K562 (cell line): ENCODE data around the gene RGS17. TPM values are rescaled to one million over a fixed set of nuclear protein-coding genes. Genes with fewer than 3 reads are reported as not detected.
A peak's percentile ranks its signal among the peaks of the same experiment; 100 is the strongest.

ENCODE experiments used
- CTCF ChIP-seq, 3 experiments: IDR thresholded peaks in 2 of 3; conservative IDR thresholded peaks in 1 of 3; 2 replicates each; pipeline ENCODE4 v1.5.1; 2011 to 2012; ENCODE audit warnings: low read length in 3 of 3, mild to moderate bottlenecking in 3 of 3, control low read depth in 2 of 3, improper control_type of control experiment in 1 of 3, inconsistent platforms in 1 of 3, low read depth in 1 of 3, mixed read lengths in 1 of 3, moderate library complexity in 1 of 3; ENCODE audit not compliant: insufficient read depth in 2 of 3
- GMEB1 ChIP-seq: fragments of 250-450 bp; sonication (Bioruptor Pico); IDR thresholded peaks from 2 replicates; pipeline ENCODE4 v1.4.0; 2020; ENCODE audit warnings: mild to moderate bottlenecking
- KDM1A ChIP-seq, 2 experiments: fragments of 450-650 bp; IDR thresholded peaks; 2 replicates each; pipeline ENCODE4 v1.6.1; 2016; ENCODE audit warnings: mild to moderate bottlenecking in 2 of 2
- MYC ChIP-seq, 2 experiments: fragments of 250-450 bp in 1 of 2; sonication (Bioruptor Pico) in 1 of 2; IDR thresholded peaks; 2 replicates each; pipeline versions ENCODE4 v1.5.1 to v1.6.1; 2012 to 2021; ENCODE audit warnings: low read depth in 2 of 2, borderline replicate concordance in 1 of 2, improper control_type of control experiment in 1 of 2, low read length in 1 of 2, mild to moderate bottlenecking in 1 of 2, moderate library complexity in 1 of 2
- RNF2 ChIP-seq: sonication (generic); IDR thresholded peaks from 2 replicates; pipeline ENCODE4 v1.6.1; 2016
- RREB1 ChIP-seq: fragments of 250-450 bp; sonication (Bioruptor Pico); IDR thresholded peaks from 2 replicates; pipeline ENCODE4 v1.4.0; 2020
- SMAD1 ChIP-seq: fragments of 150-350 bp; IDR thresholded peaks from 2 replicates; pipeline ENCODE4 v1.6.1; 2014; ENCODE audit warnings: low read length, low read depth; ENCODE audit not compliant: partially characterized antibody
- SMARCB1 ChIP-seq: IDR thresholded peaks from 2 replicates; pipeline ENCODE4 v1.6.1; 2011; ENCODE audit warnings: improper control_type of control experiment, low read depth; ENCODE audit not compliant: insufficient read length
- SMARCC2 ChIP-seq: fragments of 450-650 bp; IDR thresholded peaks from 2 replicates; pipeline ENCODE4 v1.6.1; 2017; ENCODE audit warnings: antibody characterized with exemption, moderate library complexity, mild to moderate bottlenecking, low read depth
- TAF15 ChIP-seq: fragments of 200-400 bp; formaldehyde crosslinking; IDR thresholded peaks from 2 replicates; pipeline ENCODE4 v1.6.1; 2017; ENCODE audit warnings: mild to moderate bottlenecking, low read depth, low read length, moderate library complexity
- TRIM25 ChIP-seq: fragments of 450-650 bp; IDR thresholded peaks from 2 replicates; pipeline ENCODE4 v1.7.0; 2016; ENCODE audit warnings: borderline replicate concordance
- ZNF274 ChIP-seq: IDR thresholded peaks from 2 replicates; pipeline ENCODE4 v1.6.1; 2011; ENCODE audit warnings: low read depth, mild to moderate bottlenecking, low read length, moderate library complexity, borderline replicate concordance
- ZNF384 ChIP-seq: IDR thresholded peaks from 2 replicates; pipeline ENCODE4 v1.6.1; 2012; ENCODE audit warnings: low read depth, low read length, improper control_type of control experiment
- polyA plus RNA-seq, 8 experiments: library from polyadenylated mRNA; depleted of rRNA in 4 of 8; stranded (reverse) in 5 of 8; unstranded in 3 of 8; fragments of >200 nt; fragmentation: Nextera tagmentation in 2 of 8; fragmentation: Illumina TruSeq in 1 of 8; extraction: Ambion mirVana in 2 of 8; extraction: Trizol in 1 of 8; gene quantifications; 2 replicates each; pipeline versions ENCODE4 v1.2.1 to v1.2.3, GENCODE V29; 2011 to 2014; ENCODE audit warnings: inconsistent platforms in 1 of 8, missing spikeins in 1 of 8
- total RNA-seq, 7 experiments: library from RNA; depleted of rRNA in 6 of 7; stranded (reverse); fragments of >200 nt in 6 of 7; fragmentation: Illumina TruSeq in 2 of 7; extraction: Trizol in 2 of 7; gene quantifications; 2 replicates each; pipeline versions ENCODE4 v1.2.1 to v1.2.3, GENCODE V29; 2011 to 2021; ENCODE audit warnings: low replicate concordance in 1 of 7
- TF ChIP-seq, protein P1 (sequence below): fragments of 250-450 bp; sonication (Bioruptor Pico); IDR thresholded peaks from 2 replicates; pipeline ENCODE4 v1.6.1; 2021; ENCODE audit warnings: mild to moderate bottlenecking

The RGS17 gene
- total and polyA plus RNA-seq, 9 of the 15 experiments (the other 6 are each of a cell fraction or from before 2014, with no cell fraction given) = 0.01 to 0.14 (median 0.08) TPM; not detected in 6

DNA sequence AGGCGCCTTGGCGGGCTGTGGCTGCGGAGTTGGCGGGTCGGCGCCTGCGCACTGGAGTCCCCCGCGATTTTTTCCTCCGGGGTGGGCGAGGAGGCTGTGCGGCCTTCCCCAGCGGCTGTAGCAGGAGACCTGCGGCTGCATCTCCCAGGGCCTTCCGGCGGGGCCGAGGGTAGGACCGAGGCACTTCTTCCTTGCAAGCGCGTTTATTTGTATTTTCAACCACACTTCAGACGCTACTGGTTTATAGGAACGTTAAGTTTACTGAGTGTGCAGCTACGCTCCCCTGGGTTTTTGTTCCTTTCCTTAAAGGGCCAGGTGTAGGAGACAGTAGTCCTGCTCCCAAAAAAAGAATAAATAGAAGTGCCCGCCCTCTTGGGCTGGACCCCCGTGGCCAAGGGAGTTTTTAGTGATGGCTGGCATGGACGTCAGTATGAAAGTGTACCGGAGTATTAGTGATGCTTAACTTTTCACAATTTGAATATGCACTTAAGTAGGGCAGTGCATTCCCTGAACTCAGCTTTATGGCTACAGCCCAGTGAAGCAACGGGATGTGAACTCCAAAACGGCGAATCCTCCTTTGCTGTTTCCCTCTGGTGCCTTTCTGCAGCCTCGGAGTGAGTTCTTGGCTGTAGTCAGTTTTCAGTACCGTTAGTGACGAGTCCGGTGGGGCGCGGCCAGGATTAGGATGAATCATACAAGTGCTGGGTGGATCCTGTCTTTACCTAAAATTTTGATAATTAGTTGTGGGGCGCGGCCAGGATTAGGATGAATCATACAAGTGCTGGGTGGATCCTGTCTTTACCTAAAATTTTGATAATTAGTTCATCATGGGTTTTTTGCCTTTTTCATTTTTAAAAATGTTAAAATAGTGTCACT lies 147.2 kb downstream of the RGS17 start (continued):
- no peak for TF ChIP-seq RREB1
- TF ChIP-seq TAF15 = no peak
- peak; percentile 57; the same call in 1 of the 2 replicates for TF ChIP-seq SMARCC2
- TF ChIP-seq SMARCB1 = no peak
- TF ChIP-seq MYC (IDR thresholded peaks at IDR 0.05; ENCODE audit: low read depth, low read length) = no peak
- TF ChIP-seq MYC (CRISPR knock-in tag; IDR thresholded peaks at IDR 0.05; ENCODE audit: borderline replicate concordance, low read depth) = no peak
- TF ChIP-seq CTCF (IDR thresholded peaks at IDR 0.05 in 2 of 3, conservative IDR thresholded peaks at IDR 0.05 in 1 of 3; ENCODE audit: insufficient read depth in 2 of 3, low read depth in 1 of 3, low read length in 3 of 3) = 0 out of 6 replicates have a peak, but pooled peaks of 1 of the 3 experiments have one; percentile 1
- TF ChIP-seq, protein P1, sequence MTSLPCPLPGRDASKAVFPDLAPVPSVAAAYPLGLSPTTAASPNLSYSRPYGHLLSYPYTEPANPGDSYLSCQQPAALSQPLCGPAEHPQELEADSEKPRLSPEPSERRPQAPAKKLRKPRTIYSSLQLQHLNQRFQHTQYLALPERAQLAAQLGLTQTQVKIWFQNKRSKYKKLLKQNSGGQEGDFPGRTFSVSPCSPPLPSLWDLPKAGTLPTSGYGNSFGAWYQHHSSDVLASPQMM = no peak
- no peak for TF ChIP-seq KDM1A (IDR thresholded peaks at IDR 0.05)
- no peak for TF ChIP-seq TRIM25
- peak; percentile 42; the same call in 1 of the 2 replicates for TF ChIP-seq RNF2
- no peak for TF ChIP-seq GMEB1
- TF ChIP-seq ZNF384 = peak; percentile 59; the same call in 1 of the 2 replicates
- TF ChIP-seq ZNF274 = no peak
- peak; percentile 28 for TF ChIP-seq SMAD1
